Ovary (tissue), 3 donors: ENCODE data around the gene BPIFB4.

Source experiments
- CTCF ChIP-seq, 3 donors: fragments of 450-650 bp in 2 of 3; fragments of 200-600 bp in 1 of 3; IDR thresholded peaks; one replicate each; pipeline versions ENCODE4 v1.5.1 to v1.8.0; 2016 to 2022; ENCODE audit warnings: antibody characterized with exemption in 3 of 3, mild to moderate bottlenecking in 1 of 3
- EP300 ChIP-seq: sonication (generic); formaldehyde crosslinking; IDR thresholded peaks from one replicate; pipeline ENCODE4 v1.6.1; 2017; ENCODE audit warnings: antibody characterized with exemption
- POLR2A ChIP-seq: fragments of 450-650 bp; IDR thresholded peaks from one replicate; pipeline ENCODE4 v1.6.1; 2017; ENCODE audit warnings: antibody characterized with exemption, mild to moderate bottlenecking, moderate library complexity
- donor health status: DM: no; HTN: no; CAD: no.

- TF ChIP-seq CTCF (IDR thresholded peaks at IDR 0.05): no peak
- no peak for TF ChIP-seq EP300
- no peak for TF ChIP-seq POLR2A
Measured at GRCh38 chr20:33099843-33100538, 20.5 kb downstream of the BPIFB4 start.
